ENCODE data around the gene ANKFN1. TPM values are rescaled to one million over a fixed set of nuclear protein-coding genes. Genes with fewer than 3 reads are reported as not detected.

ANKFN1 gene
- polyA plus RNA-seq, 3 donors from 2014 or later: not detected

GRCh38 chr17:56177361-56177760, 24.1 kb downstream of the ANKFN1 start:
- Mint-ChIP-seq H3K27ac (no peak overlapping the region), H3K36me3 (no peaks in the 10 kb centered on the region), H3K4me1 (no peaks in the 10 kb centered on the region), H3K27me3 (ENCODE audit: low read depth in 3 of 3) (peaks cover 0 to 5% (median 0%) of the 10 kb centered on the region in 3 donors), H3K4me3 (no peak overlapping the region), H3K9me3 (peaks cover 0 to 4% (median 0%) of the 10 kb centered on the region in 6 donors)
- DNase-seq: no peak

DNA sequence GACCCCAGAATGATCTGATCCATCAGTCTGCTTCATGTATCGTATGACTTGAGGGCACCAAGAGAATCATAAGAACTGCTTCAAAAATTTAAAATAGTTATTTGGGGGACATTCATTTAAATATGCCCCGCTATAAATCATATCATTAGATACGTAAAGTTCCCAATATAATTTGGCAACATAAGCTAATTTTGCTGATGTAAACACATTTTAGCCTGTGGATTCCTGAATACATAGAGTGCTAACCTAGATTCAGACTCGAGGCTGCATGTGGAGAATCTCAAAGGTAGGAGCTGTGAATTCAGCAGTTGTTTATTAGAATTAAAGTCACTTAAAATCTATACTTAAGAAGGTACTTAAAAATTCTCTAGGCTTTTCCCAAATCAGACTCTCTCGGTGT, 24.9 kb downstream of the ANKFN1 start:
- Mint-ChIP-seq H3K36me3 (no peaks in the 10 kb centered on the region), H3K4me3 (no peak overlapping the region), H3K9me3 (peaks cover 0 to 4% (median 0%) of the 10 kb centered on the region in 6 donors), H3K27me3 (ENCODE audit: low read depth in 3 of 3) (peaks cover 0 to 5% (median 0%) of the 10 kb centered on the region in 3 donors), H3K4me1 (no peaks in the 10 kb centered on the region), H3K27ac (no peak overlapping the region)
- DNase-seq: no peak

DNA sequence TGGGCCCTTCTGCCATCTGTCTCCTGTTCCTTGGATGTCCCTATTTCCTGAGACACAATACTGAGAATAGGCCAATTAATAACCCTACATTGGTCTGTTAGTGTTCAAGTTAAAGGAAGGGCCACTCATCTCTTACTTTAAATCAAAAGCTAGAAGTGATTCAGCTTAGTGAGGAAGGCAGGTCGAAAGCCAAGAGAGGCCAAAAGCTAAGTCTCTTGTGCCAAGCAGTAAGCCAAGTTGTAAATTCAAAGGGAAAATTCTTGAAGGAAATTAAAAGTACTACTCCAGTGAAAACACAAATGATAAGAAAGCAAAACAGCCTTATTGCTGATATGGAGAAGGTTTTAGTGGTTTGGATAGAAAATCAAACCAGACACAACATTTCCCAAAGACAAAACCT, 28.8 kb downstream of the ANKFN1 start:
- no peaks in the 10 kb centered on the region for H3K36me3 Mint-ChIP-seq
- H3K9me3 Mint-ChIP-seq: peaks cover 0 to 7% (median 0%) of the 10 kb centered on the region in 6 donors
- DNase-seq: no peak
- H3K4me1 Mint-ChIP-seq: no peaks in the 10 kb centered on the region
- H3K27ac Mint-ChIP-seq: no peak overlapping the region
- no peaks in the 10 kb centered on the region for H3K27me3 Mint-ChIP-seq (ENCODE audit: low read depth in 3 of 3)
- H3K4me3 Mint-ChIP-seq: no peak overlapping the region

DNA sequence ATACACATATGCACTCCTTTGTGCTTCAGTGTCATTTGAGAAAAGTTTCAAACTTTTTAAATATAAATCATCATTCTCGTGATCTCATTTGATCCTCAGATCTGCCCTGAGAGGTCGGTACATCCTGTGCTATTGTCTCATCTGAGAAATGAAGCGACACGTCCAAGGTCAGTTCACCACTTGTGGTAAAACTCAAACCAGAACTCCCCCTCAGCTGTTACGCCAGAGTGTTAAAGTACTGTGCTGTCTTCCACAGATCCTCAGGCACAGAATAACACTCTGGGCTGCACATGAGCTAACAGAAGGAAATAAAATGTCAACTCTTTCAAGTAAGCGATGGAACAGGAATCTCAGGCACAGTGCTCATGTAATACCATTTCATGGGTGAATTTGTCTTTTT, 31.4 kb downstream of the ANKFN1 start:
- Mint-ChIP-seq H3K4me1 (no peaks in the 10 kb centered on the region), H3K4me3 (no peak overlapping the region)

DNA sequence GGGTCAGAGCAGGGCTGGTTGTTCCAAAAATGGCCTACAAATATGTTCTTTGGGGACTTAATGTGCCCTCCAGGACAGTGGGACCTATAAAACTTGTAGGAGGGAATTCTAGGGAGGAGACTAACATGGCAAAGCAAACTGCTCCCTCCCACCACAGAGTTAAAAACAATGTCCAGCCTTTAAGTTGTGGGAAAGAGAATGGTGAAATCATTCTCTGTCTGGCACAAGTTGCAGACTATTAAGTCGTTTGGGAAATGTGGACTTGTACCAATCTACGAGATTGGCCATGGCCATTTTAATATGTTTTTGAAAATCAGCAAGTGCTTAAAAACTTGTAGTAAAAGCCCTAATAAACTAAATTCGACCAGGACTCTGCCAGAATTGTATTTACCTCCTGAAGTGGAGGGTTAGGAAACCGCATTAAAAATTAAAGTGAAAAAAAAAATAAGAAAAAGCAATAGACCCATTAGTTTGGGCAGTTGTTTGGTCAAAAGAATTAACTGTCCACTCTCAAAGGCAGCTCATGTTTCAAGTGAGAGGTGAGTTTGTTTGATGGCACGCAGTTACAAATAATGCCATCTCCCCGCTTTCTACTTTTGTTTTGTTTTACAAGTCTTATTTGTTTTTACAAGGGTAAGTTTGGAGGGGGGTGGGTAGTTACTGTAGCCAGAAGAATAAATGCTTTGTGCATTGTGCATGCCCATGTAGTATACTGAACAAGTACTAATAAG, 32.4 kb downstream of the ANKFN1 start:
- DNase-seq: no peak
- no peak overlapping the region for H3K27ac Mint-ChIP-seq
- no peaks in the 10 kb centered on the region for H3K36me3 Mint-ChIP-seq
- H3K4me3 Mint-ChIP-seq: no peak overlapping the region
- no peaks in the 10 kb centered on the region for H3K27me3 Mint-ChIP-seq (ENCODE audit: low read depth in 3 of 3)
- H3K9me3 Mint-ChIP-seq: peaks cover 0 to 7% (median 1%) of the 10 kb centered on the region in 6 donors
- no peaks in the 10 kb centered on the region for H3K4me1 Mint-ChIP-seq

More for the DNA sequence above, 31.4 kb downstream of the ANKFN1 start:
- peaks cover 0 to 7% (median under 1%) of the 10 kb centered on the region in 6 donors for H3K9me3 Mint-ChIP-seq
- no peak for DNase-seq
- H3K27ac Mint-ChIP-seq: no peak overlapping the region
- no peaks in the 10 kb centered on the region for H3K36me3 Mint-ChIP-seq
- H3K27me3 Mint-ChIP-seq (ENCODE audit: low read depth in 3 of 3): no peaks in the 10 kb centered on the region

DNA sequence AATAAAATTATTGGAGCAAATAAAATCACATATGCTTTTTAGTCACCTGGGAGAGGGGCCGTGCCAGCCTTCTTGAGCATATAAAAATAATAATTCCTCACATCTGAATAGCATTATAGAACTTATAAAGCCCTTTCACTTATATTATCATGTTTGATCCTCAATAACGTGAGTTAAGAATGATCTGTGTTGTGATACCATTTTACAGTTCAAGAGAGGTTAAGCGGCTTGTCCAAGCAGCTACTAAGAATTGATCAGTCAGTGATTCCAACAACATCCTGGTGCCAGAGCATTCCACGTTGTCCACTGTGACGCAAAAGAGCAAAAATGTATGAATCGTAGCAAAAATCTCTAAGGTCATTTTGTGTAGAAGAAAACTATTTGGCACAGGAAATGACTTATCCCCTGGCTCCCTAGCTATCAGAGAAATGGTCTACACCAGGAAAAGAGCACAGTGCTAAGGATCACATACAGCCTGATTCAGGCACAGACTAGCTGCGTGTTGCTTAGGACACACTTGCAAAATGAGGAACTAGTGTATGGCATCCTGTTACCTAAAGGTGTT, 33.0 kb downstream of the ANKFN1 start:
- no peak overlapping the region for H3K4me3 Mint-ChIP-seq
- H3K36me3 Mint-ChIP-seq: no peaks in the 10 kb centered on the region

GRCh38 chr17:56203430-56203829, 50.2 kb downstream of the ANKFN1 start:
- no peaks in the 10 kb centered on the region for H3K36me3 Mint-ChIP-seq

More for the DNA sequence above, 33.0 kb downstream of the ANKFN1 start:
- no peak for DNase-seq
- Mint-ChIP-seq H3K4me1 (no peaks in the 10 kb centered on the region), H3K9me3 (peaks cover 0 to 7% (median 1%) of the 10 kb centered on the region in 6 donors), H3K27me3 (ENCODE audit: low read depth in 3 of 3) (no peaks in the 10 kb centered on the region), H3K27ac (no peak overlapping the region)

DNA sequence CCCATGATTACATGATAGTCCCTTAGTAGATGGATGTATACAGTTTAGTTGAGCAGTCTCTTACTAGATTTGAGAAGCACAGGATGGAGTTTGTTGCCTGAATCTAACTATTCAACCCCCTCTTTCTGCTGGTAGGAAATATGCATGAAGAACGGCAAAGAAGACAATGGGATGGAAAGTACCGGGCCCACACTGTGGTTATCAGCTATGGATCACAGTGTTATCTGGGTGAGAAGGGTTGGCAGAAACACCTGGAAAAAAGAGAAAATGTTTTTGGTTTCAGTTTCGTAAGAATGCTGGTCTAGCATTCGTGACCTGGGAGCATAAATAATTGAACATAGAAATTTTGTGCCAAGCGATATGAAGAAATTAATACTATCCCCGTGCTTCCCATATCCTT, 53.1 kb downstream of the ANKFN1 start:
- H3K4me3 Mint-ChIP-seq: no peak overlapping the region
- H3K9me3 Mint-ChIP-seq: peaks cover 0 to 6% (median 0%) of the 10 kb centered on the region in 6 donors
- no peak overlapping the region for H3K27ac Mint-ChIP-seq
- no peak for DNase-seq
- no peaks in the 10 kb centered on the region for H3K36me3 Mint-ChIP-seq
- H3K4me1 Mint-ChIP-seq: no peaks in the 10 kb centered on the region
- H3K27me3 Mint-ChIP-seq (ENCODE audit: low read depth in 3 of 3): peaks cover 0 to 3% (median 0%) of the 10 kb centered on the region in 3 donors

More at GRCh38 chr17:56203430-56203829, 50.2 kb downstream of the ANKFN1 start:
- H3K4me1 Mint-ChIP-seq: no peaks in the 10 kb centered on the region
- no peak overlapping the region for H3K27ac Mint-ChIP-seq
- no peak overlapping the region for H3K4me3 Mint-ChIP-seq
- peaks cover 0 to 4% (median 0%) of the 10 kb centered on the region in 3 donors for H3K27me3 Mint-ChIP-seq (ENCODE audit: low read depth in 3 of 3)
- H3K9me3 Mint-ChIP-seq: peaks cover 0 to 8% (median 0%) of the 10 kb centered on the region in 6 donors
- no peak for DNase-seq

DNA sequence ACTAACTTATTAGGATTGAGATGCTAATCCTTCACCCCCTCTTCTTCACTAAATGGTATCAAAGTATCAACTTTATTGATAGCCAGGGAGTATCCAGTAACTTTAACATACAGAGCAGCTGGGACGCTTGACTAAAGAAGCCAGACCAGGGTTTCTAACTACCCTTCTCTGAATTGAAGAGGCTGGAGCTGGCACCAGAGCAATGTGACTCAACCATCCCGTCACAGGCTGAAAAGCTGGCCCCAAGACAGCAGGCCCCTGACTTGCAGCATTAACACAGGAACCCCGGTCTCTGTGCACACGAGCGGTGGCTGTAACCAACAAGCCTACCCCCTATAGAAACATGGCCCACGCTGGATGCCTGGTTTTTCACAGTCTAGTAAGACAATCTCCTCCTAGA, 59.8 kb downstream of the ANKFN1 start:
- Mint-ChIP-seq H3K4me1 (no peaks in the 10 kb centered on the region), H3K4me3 (no peak overlapping the region), H3K36me3 (no peaks in the 10 kb centered on the region), H3K27ac (no peak overlapping the region), H3K27me3 (ENCODE audit: low read depth in 3 of 3) (peaks cover 0 to 5% (median 0%) of the 10 kb centered on the region in 3 donors), H3K9me3 (peaks cover 0 to 2% (median 0%) of the 10 kb centered on the region in 6 donors)
- no peak for DNase-seq

DNA sequence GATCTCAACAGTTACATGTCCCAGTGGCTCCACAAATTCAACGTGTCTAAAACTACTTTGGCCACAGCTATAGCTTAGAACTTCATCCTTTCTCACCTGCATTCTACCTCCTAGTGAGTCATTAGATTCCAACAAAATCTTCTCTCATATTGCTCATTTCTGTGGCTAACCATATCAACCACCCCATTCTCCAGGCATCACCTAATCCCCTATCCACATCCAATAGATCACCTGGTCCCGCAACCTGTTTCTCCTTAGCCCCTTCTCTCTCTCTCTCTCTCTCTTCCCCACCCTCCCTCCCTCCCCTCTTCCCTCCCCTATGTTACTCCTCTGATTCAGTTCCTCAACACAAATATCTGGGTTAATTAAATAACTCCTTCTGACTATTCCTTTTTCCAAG, 64.6 kb downstream of the ANKFN1 start:
- H3K27me3 Mint-ChIP-seq (ENCODE audit: low read depth in 3 of 3): peaks cover 0 to 4% (median 0%) of the 10 kb centered on the region in 3 donors
- H3K27ac Mint-ChIP-seq: no peak overlapping the region
- H3K9me3 Mint-ChIP-seq: peaks cover 0 to 2% (median 0%) of the 10 kb centered on the region in 6 donors
- no peaks in the 10 kb centered on the region for H3K4me1 Mint-ChIP-seq
- H3K4me3 Mint-ChIP-seq: no peak overlapping the region
- H3K36me3 Mint-ChIP-seq: no peaks in the 10 kb centered on the region
- DNase-seq: no peak

GRCh38 chr17:56222255-56222654, 69.0 kb downstream of the ANKFN1 start:
- Mint-ChIP-seq H3K4me1 (no peaks in the 10 kb centered on the region), H3K4me3 (no peak overlapping the region), H3K27ac (no peak overlapping the region), H3K9me3 (peaks cover 0 to 3% (median 0%) of the 10 kb centered on the region in 6 donors), H3K36me3 (no peaks in the 10 kb centered on the region), H3K27me3 (ENCODE audit: low read depth in 3 of 3) (peaks cover 0 to 5% (median 2%) of the 10 kb centered on the region in 3 donors)
- no peak for DNase-seq

- peaks cover 1 to 6% (median 5%) of the 10 kb centered on the region in 3 donors for H3K27me3 Mint-ChIP-seq (ENCODE audit: low read depth in 3 of 3)
Measured at GRCh38 chr17:56230660-56231059, 77.4 kb downstream of the ANKFN1 start.

GRCh38 chr17:56231252-56231651, 78.0 kb downstream of the ANKFN1 start:
- Mint-ChIP-seq H3K9me3 (peaks cover 0 to 7% (median 0%) of the 10 kb centered on the region in 6 donors), H3K27me3 (ENCODE audit: low read depth in 3 of 3) (peaks cover 1 to 4% (median 2%) of the 10 kb centered on the region in 3 donors), H3K4me1 (peaks cover 0 to 8% of the 10 kb centered on the region in 2 donors), H3K36me3 (no peaks in the 10 kb centered on the region), H3K27ac (no peak overlapping the region), H3K4me3 (no peak overlapping the region)
- DNase-seq: no peak

More at GRCh38 chr17:56230660-56231059, 77.4 kb downstream of the ANKFN1 start:
- Mint-ChIP-seq H3K4me3 (no peak overlapping the region), H3K9me3 (peaks cover 0 to 7% (median 0%) of the 10 kb centered on the region in 6 donors), H3K27ac (no peak overlapping the region), H3K36me3 (no peaks in the 10 kb centered on the region), H3K4me1 (peaks cover 0 to 8% of the 10 kb centered on the region in 2 donors)
- DNase-seq: no peak

- DNase-seq: no peak
- Mint-ChIP-seq H3K9me3 (peaks cover 0 to 4% (median 0%) of the 10 kb centered on the region in 6 donors), H3K4me1 (peaks cover 0 to 8% of the 10 kb centered on the region in 2 donors), H3K4me3 (no peak overlapping the region), H3K27ac (no peak overlapping the region), H3K27me3 (ENCODE audit: low read depth in 3 of 3) (peaks cover 1 to 4% (median 2%) of the 10 kb centered on the region in 3 donors), H3K36me3 (no peaks in the 10 kb centered on the region)
Measured at GRCh38 chr17:56231693-56232092, 78.4 kb downstream of the ANKFN1 start.
